IMR-90 (cell line): ENCODE results near the gene ADCY5. TPM values are rescaled to one million over a fixed set of nuclear protein-coding genes. Genes with fewer than 3 reads are reported as not detected.

Experiments used
- ATAC-seq: fragments of 200-7000 bp; cut with Tn5 transposase; 2 replicates; pipeline ENCODE4 v1.9.1; 2020; ENCODE audit warnings: low read depth, mild to moderate bottlenecking, moderate library complexity
- BruUV-seq: library from RNA; stranded (reverse); fragments of 400-500 nt; replicated peaks from 2 replicates; lab custom pipeline; 2021; lab: Mats Ljungman, UMichigan
- CTCF ChIA-PET: fragments of 300-600 bp; formaldehyde crosslinking; extraction: SDS; loops from one replicate; lab custom pipeline; 2021; ENCODE audit warnings: antibody characterized with exemption; lab: Yijun Ruan, JAX
- POLR2A ChIA-PET: fragments of 300-600 bp; sonication (Branson Sonifier 250); formaldehyde crosslinking; loops from one replicate; lab custom pipeline; 2022; ENCODE audit warnings: antibody characterized with exemption; ENCODE audit not compliant: unreplicated experiment; lab: Charles Lee
- DNase-seq: peaks from one replicate; pipeline ENCODE4 v3.0.0; 2013
- H2AFZ ChIP-seq: replicated peaks from 2 replicates; pipeline ENCODE3; 2013; ENCODE audit warnings: low read length, mild to moderate bottlenecking; ENCODE audit not compliant: poor library complexity
- H2AK5ac ChIP-seq: 2 replicates; pipeline ENCODE4 v1.6.1; 2013; ENCODE audit warnings: low read depth, low read length, inconsistent platforms
- H2AK9ac ChIP-seq: replicated peaks from 2 replicates; pipeline ENCODE3; 2013; ENCODE audit warnings: mild to moderate bottlenecking, low read depth, low read length, moderate library complexity; ENCODE audit not compliant: poor library complexity
- H2BK120ac ChIP-seq: 2 replicates; pipeline ENCODE4 v1.6.1; 2013; ENCODE audit warnings: low read depth, low read length, inconsistent platforms
- H2BK15ac ChIP-seq: 3 replicates; pipeline ENCODE4 v1.6.1; 2013; ENCODE audit warnings: low read depth, low read length, inconsistent platforms
- H2BK20ac ChIP-seq: 2 replicates; pipeline ENCODE4 v1.6.1; 2013; ENCODE audit warnings: low read depth, mild to moderate bottlenecking, inconsistent platforms, low read length, moderate library complexity
- H2BK5ac ChIP-seq: 2 replicates; pipeline ENCODE4 v1.6.1; 2013; ENCODE audit warnings: mild to moderate bottlenecking, low read depth, low read length, inconsistent platforms; ENCODE audit not compliant: poor library complexity, severe bottlenecking
- H3K14ac ChIP-seq: replicated peaks from 2 replicates; pipeline ENCODE4 v1.6.1; 2013; ENCODE audit warnings: low read depth, low read length, inconsistent platforms
- H3K18ac ChIP-seq: 2 replicates; pipeline ENCODE4 v1.6.1; 2013; ENCODE audit warnings: low read depth, low read length, control low read depth
- H3K23ac ChIP-seq: 2 replicates; pipeline ENCODE4 v1.6.1; 2013; ENCODE audit warnings: low read depth, low read length, inconsistent platforms
- H3K27ac ChIP-seq: 2 replicates; pipeline ENCODE4 v1.5.1; 2013; ENCODE audit warnings: mild to moderate bottlenecking, control low read depth, low read length; ENCODE audit not compliant: insufficient read depth
- H3K27me3 ChIP-seq: 2 replicates; pipeline ENCODE4 v1.6.1; 2013; ENCODE audit warnings: low read length; ENCODE audit not compliant: control insufficient read depth, insufficient read depth
- H3K36me3 ChIP-seq: 2 replicates; pipeline ENCODE4 v1.6.1; 2013; ENCODE audit warnings: low read length, mixed read lengths; ENCODE audit not compliant: control insufficient read depth, insufficient read depth
- H3K4ac ChIP-seq: 2 replicates; pipeline ENCODE4 v1.6.1; 2013; ENCODE audit warnings: low read depth, low read length, inconsistent platforms
- H3K4me1 ChIP-seq: 2 replicates; pipeline ENCODE4 v1.6.1; 2013; ENCODE audit warnings: low read length, mixed read lengths; ENCODE audit not compliant: control insufficient read depth, insufficient read depth
- H3K4me2 ChIP-seq: 2 replicates; pipeline ENCODE4 v1.6.1; 2013; ENCODE audit warnings: low read depth, mild to moderate bottlenecking, control low read depth, low read length, moderate library complexity
- H3K4me3 ChIP-seq: 2 replicates; pipeline ENCODE4 v1.5.1; 2013; ENCODE audit warnings: low read depth, mild to moderate bottlenecking, control low read depth, low read length, moderate library complexity; ENCODE audit not compliant: insufficient read depth
- H3K56ac ChIP-seq: 2 replicates; pipeline ENCODE4 v1.6.1; 2013; ENCODE audit warnings: low read length, inconsistent platforms; ENCODE audit not compliant: insufficient read depth; ENCODE audit errors: extremely low read depth
- H3K79me1 ChIP-seq, 2 experiments: 2 replicates each; pipeline ENCODE4 v1.6.1; 2013; ENCODE audit warnings: low read length in 2 of 2, inconsistent platforms in 1 of 2, low read depth in 1 of 2
- H3K9ac ChIP-seq: 2 replicates; pipeline ENCODE4 v1.6.1; 2013; ENCODE audit warnings: low read depth, low read length, control low read depth
- H3K9me1 ChIP-seq: 2 replicates; pipeline ENCODE4 v1.6.1; 2013; ENCODE audit warnings: low read length, inconsistent platforms; ENCODE audit not compliant: insufficient read depth
- H3K9me3 ChIP-seq: 2 replicates; pipeline ENCODE4 v1.6.1; 2013; ENCODE audit warnings: low read length; ENCODE audit not compliant: control insufficient read depth, insufficient read depth
- H4K20me1 ChIP-seq: 2 replicates; pipeline ENCODE4 v1.6.1; 2013; ENCODE audit warnings: low read length, inconsistent platforms; ENCODE audit not compliant: insufficient read depth
- H4K5ac ChIP-seq: 2 replicates; pipeline ENCODE4 v1.6.1; 2013; ENCODE audit warnings: mild to moderate bottlenecking, low read depth, low read length, control low read depth
- H4K8ac ChIP-seq, 2 experiments: 2 replicates each; pipeline ENCODE4 v1.6.1; 2013; ENCODE audit warnings: low read depth in 2 of 2, low read length in 2 of 2, control low read depth in 1 of 2, inconsistent platforms in 1 of 2
- H4K91ac ChIP-seq: 2 replicates; pipeline ENCODE4 v1.6.1; 2013; ENCODE audit warnings: low read depth, low read length, inconsistent platforms; ENCODE audit not compliant: insufficient read depth
- CEBPB ChIP-seq: IDR thresholded peaks from 2 replicates; pipeline ENCODE4 v1.6.1; 2012; ENCODE audit warnings: low read depth, low read length, improper control_type of control experiment
- FOS ChIP-seq: fragments of 150-350 bp; IDR thresholded peaks from 2 replicates; pipeline ENCODE4 v1.6.1; 2016; ENCODE audit warnings: low read depth, low read length
- MXI1 ChIP-seq: IDR thresholded peaks from 2 replicates; pipeline ENCODE4 v1.6.1; 2012; ENCODE audit warnings: low read depth, mild to moderate bottlenecking, low read length, moderate library complexity, borderline replicate concordance
- RAD21 ChIP-seq: IDR thresholded peaks from 2 replicates; pipeline ENCODE4 v1.6.1; 2012; ENCODE audit warnings: low read length, improper control_type of control experiment
- WGBS, 2 experiments: methylation state at CpG; one replicate each; pipeline versions ENCODE4 v1.1.5 to v1.1.7; 2013; ENCODE audit warnings: missing lambda C conversion rate in 2 of 2; ENCODE audit not compliant: insufficient read length in 1 of 2; ENCODE audit errors: extremely low coverage in 2 of 2; 5-methylcytosine and 5-hydroxymethylcytosine counted together
- dilution Hi-C: fragments of 300-500 bp; cut with HindIII; formaldehyde crosslinking; loops from one replicate; pipeline ENCODE4 v1.14.3; 2018; ENCODE audit warnings: low sequenced_read_pairs; ENCODE audit not compliant: unreplicated experiment
- in situ Hi-C: fragments of 300-500 bp; cut with MboI; formaldehyde crosslinking; loops from 3 replicates; pipeline ENCODE4 v1.14.3; 2019; ENCODE audit warnings: low sequenced_read_pairs, inconsistent platforms, mixed read lengths
- intact Hi-C: fragments of 100-400 bp; cut with micrococcal nuclease; formaldehyde crosslinking; loops from 2 replicates; pipeline ENCODE4 v1.10.0; 2022
- polyA plus RNA-seq, 3 experiments: library from polyadenylated mRNA; depleted of rRNA; stranded (reverse); fragments of >200 nt; gene quantifications; 2 replicates each; pipeline ENCODE4 v1.2.3, GENCODE V29; 2012; ENCODE audit warnings: low replicate concordance in 1 of 3
- total RNA-seq: library from RNA; depleted of rRNA; stranded (reverse); fragments of >200 nt; gene quantifications from 2 replicates; pipeline ENCODE4 v1.2.3, GENCODE V29; 2012
- TF ChIP-seq, protein P1 (sequence below): fragments of 150-350 bp; IDR thresholded peaks from 2 replicates; pipeline ENCODE4 v1.6.1; 2016; ENCODE audit warnings: low read depth, mild to moderate bottlenecking, low read length, moderate library complexity, borderline replicate concordance

ADCY5 gene
- total and polyA plus RNA-seq, 2 of the 4 experiments (the other 2 are of a cell fraction), result 0.14 to 0.18 TPM

DNA sequence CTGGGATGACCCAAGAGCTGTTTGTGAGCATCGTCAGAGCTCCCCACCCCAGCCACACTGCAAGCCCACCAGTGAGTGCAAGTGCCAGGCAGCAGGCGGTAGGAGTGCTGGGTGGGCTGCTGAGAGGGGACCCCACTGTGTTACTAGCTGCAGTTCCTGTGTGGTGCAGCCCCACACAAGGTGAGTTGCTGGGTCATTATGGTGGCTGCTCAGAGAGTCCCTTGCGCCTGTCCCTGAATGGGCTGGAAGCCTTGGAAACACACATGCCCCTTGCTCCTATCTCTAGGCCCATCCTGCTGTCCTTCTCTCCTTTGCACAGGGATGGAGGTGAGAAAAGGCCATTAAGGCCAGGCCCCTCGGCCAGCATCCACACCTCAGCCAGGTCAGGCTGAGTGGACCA is 163.4 kb downstream of the ADCY5 start:
- ATAC-seq (no peak), DNase-seq (no peak)
- no peak overlapping the region for H4K8ac ChIP-seq
- no peaks in the 10 kb centered on the region for H3K79me1 ChIP-seq
- H3K14ac ChIP-seq, result no peak overlapping the region
- no peak overlapping the region for H3K23ac ChIP-seq
- no peak overlapping the region for H3K56ac ChIP-seq
- H3K36me3 ChIP-seq, result no peaks in the 10 kb centered on the region
- H4K91ac ChIP-seq, result no peak overlapping the region
- no peak overlapping the region for H3K4me2 ChIP-seq
- no peak overlapping the region for H2AK9ac ChIP-seq
- no peak overlapping the region for H3K4me3 ChIP-seq
- intact Hi-C loops (no loop called here), dilution Hi-C loops (no loop called here), in situ Hi-C loops (no loop called here)
- H4K5ac ChIP-seq, result no peak overlapping the region
- H2AK5ac ChIP-seq, result no peak overlapping the region
- no peaks in the 10 kb centered on the region for H3K9me3 ChIP-seq
- WGBS, 2 experiments, result 100% methylated on average over 1 of the region's 4 CpGs; no CpG with 5 or more reads in 1 of the 2 experiments
- ChIA-PET CTCF (interaction anchor here (0.6 to 1.6 kb wide), 3 partner anchors 11 to 274 kb away, joined by 3 to 4 read pairs (median 3); no protein-coding TSS in a partner anchor), POLR2A (no interaction called here)
- H4K20me1 ChIP-seq, result no peaks in the 10 kb centered on the region
- no peak overlapping the region for H3K27ac ChIP-seq
- no peak overlapping the region for H2BK5ac ChIP-seq
- no peak overlapping the region for H3K4ac ChIP-seq
- no peak overlapping the region for H2AFZ ChIP-seq
- H2BK20ac ChIP-seq, result no peak overlapping the region
- H3K18ac ChIP-seq, result no peak overlapping the region
- no peaks in the 10 kb centered on the region for H3K27me3 ChIP-seq
- H3K9me1 ChIP-seq, result 0 out of 2 replicates have a peak, but pooled peaks cover 3% of the 10 kb centered on the region
- TF ChIP-seq MXI1 (no peak), CEBPB (no peak), FOS (no peak), RAD21 (no peak)
- TF ChIP-seq, protein P1, sequence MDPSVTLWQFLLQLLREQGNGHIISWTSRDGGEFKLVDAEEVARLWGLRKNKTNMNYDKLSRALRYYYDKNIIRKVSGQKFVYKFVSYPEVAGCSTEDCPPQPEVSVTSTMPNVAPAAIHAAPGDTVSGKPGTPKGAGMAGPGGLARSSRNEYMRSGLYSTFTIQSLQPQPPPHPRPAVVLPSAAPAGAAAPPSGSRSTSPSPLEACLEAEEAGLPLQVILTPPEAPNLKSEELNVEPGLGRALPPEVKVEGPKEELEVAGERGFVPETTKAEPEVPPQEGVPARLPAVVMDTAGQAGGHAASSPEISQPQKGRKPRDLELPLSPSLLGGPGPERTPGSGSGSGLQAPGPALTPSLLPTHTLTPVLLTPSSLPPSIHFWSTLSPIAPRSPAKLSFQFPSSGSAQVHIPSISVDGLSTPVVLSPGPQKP, result no peak
- no peak overlapping the region for H2BK120ac ChIP-seq
- no peaks in the 10 kb centered on the region for H3K4me1 ChIP-seq
- no peak overlapping the region for H2BK15ac ChIP-seq
- no peak overlapping the region for H3K9ac ChIP-seq
- no TSS peak for BruUV-seq
